ES-I3 (cell line): ENCODE results near the gene CREG2.
"Not testable (repeated sequence)": the region's sequence is repeated elsewhere in the genome, so short reads cannot be mapped to it uniquely, and the experiment has no call there.

Source experiments
- H3K36me3 ChIP-seq: 2 replicates; pipeline ENCODE4 v1.6.1; 2013; ENCODE audit warnings: mild to moderate bottlenecking, low read length, control low read depth, moderate library complexity; ENCODE audit not compliant: insufficient read depth
- H3K4me1 ChIP-seq: 2 replicates; pipeline ENCODE4 v1.6.1; 2013; ENCODE audit warnings: mild to moderate bottlenecking, control low read depth, low read length; ENCODE audit not compliant: insufficient read depth
- H3K9ac ChIP-seq: 2 replicates; pipeline ENCODE4 v1.6.1; 2013; ENCODE audit warnings: low read depth, mild to moderate bottlenecking, low read length, moderate library complexity
- H3K9me3 ChIP-seq: 2 replicates; pipeline ENCODE4 v1.6.1; 2013; ENCODE audit warnings: mild to moderate bottlenecking, low read length, moderate library complexity; ENCODE audit not compliant: control insufficient read depth, insufficient read depth

Gene CREG2

GRCh38 chr2:101356055-101356454 lies 31.2 kb downstream of the CREG2 start:
- Histone ChIP-seq H3K9ac (no peak overlapping the region), H3K9me3 (no peaks in the 10 kb centered on the region), H3K36me3 (no peaks in the 10 kb centered on the region), H3K4me1 (peaks cover 7% of the 10 kb centered on the region; the same call in 1 of the 2 replicates)

GRCh38 chr2:101355401-101356054 lies 31.8 kb downstream of the CREG2 start:
- Histone ChIP-seq H3K4me1 (0 out of 2 replicates have a peak, but pooled peaks cover 7% of the 10 kb centered on the region), H3K9ac (no peak overlapping the region), H3K9me3 (no peaks in the 10 kb centered on the region), H3K36me3 (no peaks in the 10 kb centered on the region)

- H3K9ac ChIP-seq = no peak overlapping the region
- 0 out of 2 replicates have a peak, but pooled peaks cover 5% of the 10 kb centered on the region for H3K4me1 ChIP-seq
- no peaks in the 10 kb centered on the region for H3K36me3 ChIP-seq
- H3K9me3 ChIP-seq = no peaks in the 10 kb centered on the region
These were observed 32.6 kb downstream of the CREG2 start for GRCh38 chr2:101354420-101355311.

GRCh38 chr2:101352631-101353030 lies 34.7 kb downstream of the CREG2 start:
- H3K4me1 ChIP-seq, H3K36me3 ChIP-seq, H3K9ac ChIP-seq, H3K9me3 ChIP-seq: not testable (repeated sequence)

GRCh38 chr2:101351207-101351606 lies 36.1 kb downstream of the CREG2 start:
- Histone ChIP-seq H3K36me3 (no peaks in the 10 kb centered on the region), H3K9me3 (no peaks in the 10 kb centered on the region), H3K9ac (no peak overlapping the region), H3K4me1 (0 out of 2 replicates have a peak, but pooled peaks cover 5% of the 10 kb centered on the region)

GRCh38 chr2:101349893-101350662 lies 37.2 kb downstream of the CREG2 start:
- H3K36me3 ChIP-seq = no peaks in the 10 kb centered on the region
- no peak overlapping the region for H3K9ac ChIP-seq
- H3K4me1 ChIP-seq = 0 out of 2 replicates have a peak, but pooled peaks cover 5% of the 10 kb centered on the region
- H3K9me3 ChIP-seq = no peaks in the 10 kb centered on the region

- Histone ChIP-seq H3K36me3 (no peaks in the 10 kb centered on the region), H3K4me1 (peaks cover 4% of the 10 kb centered on the region), H3K9me3 (no peaks in the 10 kb centered on the region), H3K9ac (no peak overlapping the region)
These were observed 38.4 kb downstream of the CREG2 start for GRCh38 chr2:101348883-101349282.

- H3K9me3 ChIP-seq = no peaks in the 10 kb centered on the region
- no peak overlapping the region for H3K9ac ChIP-seq
These were observed 40.4 kb downstream of the CREG2 start for GRCh38 chr2:101346909-101347308.

GRCh38 chr2:101344137-101344536 lies 43.2 kb downstream of the CREG2 start:
- Histone ChIP-seq H3K9ac (no peak overlapping the region), H3K36me3 (no peaks in the 10 kb centered on the region), H3K9me3 (no peaks in the 10 kb centered on the region), H3K4me1 (peaks cover 21% of the 10 kb centered on the region)

More at GRCh38 chr2:101346909-101347308, 40.4 kb downstream of the CREG2 start:
- peaks cover 4% of the 10 kb centered on the region for H3K4me1 ChIP-seq
- no peaks in the 10 kb centered on the region for H3K36me3 ChIP-seq

GRCh38 chr2:101342625-101343008 lies 44.7 kb downstream of the CREG2 start:
- Histone ChIP-seq H3K36me3 (no peaks in the 10 kb centered on the region), H3K4me1 (peaks cover 22% of the 10 kb centered on the region), H3K9ac (no peak overlapping the region), H3K9me3 (no peaks in the 10 kb centered on the region)

- Histone ChIP-seq H3K9me3 (no peaks in the 10 kb centered on the region), H3K36me3 (no peaks in the 10 kb centered on the region), H3K9ac (no peak overlapping the region), H3K4me1 (peaks cover 22% of the 10 kb centered on the region)
These were observed 45.2 kb downstream of the CREG2 start for GRCh38 chr2:101341901-101342624.

GRCh38 chr2:101341421-101341820 lies 45.9 kb downstream of the CREG2 start:
- H3K4me1 ChIP-seq = peaks cover 22% of the 10 kb centered on the region
- H3K9me3 ChIP-seq = no peaks in the 10 kb centered on the region
- H3K36me3 ChIP-seq = no peaks in the 10 kb centered on the region
- H3K9ac ChIP-seq = no peak overlapping the region

- Histone ChIP-seq H3K9ac (no peak overlapping the region), H3K9me3 (no peaks in the 10 kb centered on the region), H3K36me3 (no peaks in the 10 kb centered on the region), H3K4me1 (peaks cover 22% of the 10 kb centered on the region)
These were observed 47.2 kb downstream of the CREG2 start for GRCh38 chr2:101340141-101340551.
